Measurements from ENCODE around the gene KCNJ2. TPM values are rescaled to one million over a fixed set of nuclear protein-coding genes. Genes with fewer than 3 reads are reported as not detected.

KCNJ2 gene
- total RNA-seq, 1 experiment from 2014 or later: 0.12 TPM

DNA sequence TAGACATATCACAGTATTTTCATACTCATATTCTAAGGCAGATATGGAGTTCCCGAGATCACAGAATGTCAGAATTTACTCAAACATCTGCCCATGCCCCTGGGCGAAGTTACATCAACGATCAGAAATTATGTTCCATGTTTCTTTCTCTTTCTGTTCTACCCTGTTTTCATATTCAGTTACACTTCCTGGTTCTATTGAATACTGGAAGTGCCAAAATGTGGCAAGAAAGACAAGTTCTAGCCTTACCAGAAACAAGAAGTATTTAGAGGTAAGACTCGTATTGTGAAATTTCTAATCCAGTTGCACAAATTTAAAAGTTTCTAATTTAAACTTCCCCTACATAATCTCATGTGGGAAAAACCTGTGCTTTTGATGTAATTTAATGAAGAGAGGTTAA, 36.1 kb downstream of the KCNJ2 start:
- DNase-seq (ENCODE audit: low spot score): no peak

DNA sequence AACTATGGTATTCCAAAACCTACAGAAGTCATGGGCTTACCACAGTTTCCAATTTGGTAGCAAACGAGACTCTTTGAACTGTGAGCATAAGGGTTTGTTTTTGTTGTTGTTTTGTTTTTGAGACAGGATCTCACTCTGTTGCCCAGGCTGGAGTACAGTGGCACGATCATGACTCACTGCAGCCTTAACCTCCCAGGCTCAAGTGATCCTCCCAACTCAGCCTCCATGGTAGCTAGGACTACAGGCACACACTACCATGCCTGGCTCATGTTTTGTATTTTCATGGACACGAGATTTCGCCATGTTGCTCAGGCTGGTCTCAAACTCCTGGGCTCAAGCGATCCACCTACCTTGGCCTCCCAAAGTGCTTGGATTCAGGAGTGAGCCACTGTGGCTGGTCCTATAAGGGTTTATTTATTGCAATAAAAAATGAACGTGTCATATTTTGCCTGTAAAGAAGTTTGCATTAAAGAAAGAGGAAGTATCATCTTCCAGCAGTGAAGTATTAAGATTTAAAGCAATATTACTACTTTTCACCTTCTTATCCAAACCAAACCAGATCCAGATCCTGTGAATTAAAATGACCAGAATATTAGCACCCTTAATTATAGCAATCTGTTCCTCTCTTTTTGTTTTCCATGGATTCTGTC, 37.2 kb downstream of the KCNJ2 start:
- no peak for DNase-seq (ENCODE audit: low spot score)

DNA sequence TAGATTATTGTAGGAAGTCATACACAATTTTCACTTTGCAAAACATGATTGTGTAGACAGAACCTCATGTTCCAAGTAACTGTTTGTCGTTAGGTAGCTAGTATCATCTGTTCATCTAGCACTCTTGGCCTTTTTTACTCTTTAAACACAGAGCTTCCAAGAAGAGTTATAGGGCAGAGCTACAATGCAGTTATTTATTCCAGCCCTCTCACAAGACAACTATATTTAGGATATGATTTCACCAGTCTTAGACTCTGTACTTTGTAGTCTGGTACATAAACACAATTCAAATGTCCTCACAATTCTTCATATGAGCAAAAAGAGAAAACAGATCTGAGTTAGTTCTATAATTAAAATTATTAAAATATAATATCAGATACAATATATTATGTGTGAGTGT, 37.9 kb downstream of the KCNJ2 start:
- no peak for DNase-seq (ENCODE audit: low spot score)

DNA sequence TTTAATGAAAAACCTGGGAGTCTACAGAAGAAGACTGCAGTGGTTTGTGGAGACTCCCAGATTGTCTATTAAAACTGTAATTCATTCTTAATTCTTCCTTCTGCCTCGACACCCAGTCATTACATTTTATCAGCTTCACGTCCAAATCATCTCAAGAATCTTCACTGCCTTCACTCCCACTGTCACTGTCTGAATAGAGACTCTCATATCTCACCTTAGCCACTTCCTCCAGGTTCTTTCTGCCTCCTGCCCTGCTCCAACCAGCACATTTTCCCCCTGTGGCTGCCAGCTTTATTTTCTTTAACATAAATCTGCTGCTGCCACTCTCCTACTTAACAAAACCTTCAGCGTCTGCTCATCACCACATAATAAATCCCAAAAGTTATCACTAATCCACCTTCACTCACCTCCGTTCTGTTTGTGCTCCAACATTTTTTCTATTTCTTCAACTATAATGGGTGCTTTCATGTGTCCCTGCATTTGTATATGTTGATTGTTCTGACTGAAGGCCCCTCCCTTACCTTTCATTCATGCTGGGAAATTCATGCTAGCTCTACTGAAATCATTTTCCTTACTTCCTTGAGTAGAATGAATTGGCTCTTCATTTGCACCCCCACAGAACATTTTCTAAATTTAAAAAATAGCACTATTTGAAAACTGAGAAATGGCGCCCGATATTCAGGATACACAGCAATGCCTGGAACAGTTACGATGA, 38.9 kb downstream of the KCNJ2 start:
- no peak for DNase-seq (ENCODE audit: low spot score)

DNA sequence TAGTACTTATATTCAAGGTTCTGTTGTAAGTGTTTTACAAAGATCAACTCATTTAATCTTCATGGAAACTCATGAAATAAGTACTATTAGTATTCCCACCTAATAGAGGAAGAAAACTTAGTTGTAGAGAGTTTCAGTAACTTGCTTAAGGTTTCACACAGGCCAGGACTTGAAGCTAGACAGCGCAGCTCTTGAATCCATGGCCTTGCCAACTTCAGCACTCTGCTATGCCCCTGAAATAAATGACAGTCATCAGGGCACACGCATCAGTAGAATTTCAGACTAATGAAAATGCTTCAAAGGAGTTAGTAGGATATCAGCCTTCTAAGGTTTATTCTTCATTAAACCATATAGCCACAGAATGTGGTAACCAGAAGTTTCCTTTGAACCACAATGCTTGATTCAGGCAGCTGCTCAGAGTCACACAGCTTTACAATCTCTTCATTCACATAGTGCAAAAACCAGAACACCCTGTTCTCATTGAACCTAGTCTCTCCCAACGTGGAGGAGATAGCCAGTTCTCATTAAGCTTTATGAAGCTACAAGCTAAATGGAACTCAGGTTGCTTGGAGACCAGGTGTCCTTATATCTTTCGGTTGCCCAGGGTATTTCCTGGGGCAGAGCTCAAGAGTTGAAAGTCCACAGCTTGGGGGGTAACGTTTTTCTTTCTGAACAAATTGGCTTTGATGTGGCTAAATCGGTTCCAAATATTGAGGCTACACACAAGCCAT, 39.7 kb downstream of the KCNJ2 start:
- DNase-seq (ENCODE audit: low spot score): no peak

DNA sequence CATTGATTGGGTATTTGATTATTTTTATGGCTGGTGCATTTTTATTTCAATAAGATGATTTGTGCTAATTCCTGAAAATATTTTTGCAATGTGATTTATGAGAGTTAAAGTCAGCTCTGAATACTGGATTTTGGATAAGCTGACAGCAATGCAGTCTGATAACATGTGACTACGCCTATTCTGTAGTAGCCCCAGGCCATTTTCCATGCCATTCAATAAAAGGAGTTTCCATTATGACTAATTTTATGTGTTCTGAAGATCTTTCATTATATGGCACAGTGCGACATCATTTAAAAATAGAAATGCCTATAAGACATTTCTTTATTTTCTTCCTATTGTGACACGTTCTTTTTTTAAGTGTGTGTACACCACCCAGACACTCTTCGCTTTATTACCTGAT, 46.3 kb downstream of the KCNJ2 start:
- no peak for DNase-seq (ENCODE audit: low spot score)

DNA sequence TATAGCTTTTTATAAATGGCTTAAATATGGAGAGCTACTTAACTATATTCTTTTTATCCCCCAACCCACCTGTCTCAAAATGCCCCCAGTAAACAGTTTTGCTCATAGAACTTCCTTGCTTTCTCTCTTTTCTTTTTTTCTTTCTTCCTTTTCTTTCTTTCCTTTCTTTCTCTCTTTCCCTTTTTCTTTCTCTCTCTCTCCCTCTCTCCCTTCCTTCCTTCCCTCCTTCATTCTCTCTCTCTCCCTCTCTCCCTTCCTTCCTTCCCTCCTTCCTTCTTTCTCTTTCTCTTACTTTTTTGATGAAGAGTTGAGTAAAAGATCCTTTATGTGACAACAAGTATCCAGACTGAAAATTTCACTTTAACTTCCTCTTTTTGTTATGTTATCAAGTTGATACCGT, 48.2 kb downstream of the KCNJ2 start:
- DNase-seq (ENCODE audit: low spot score): no peak

DNA sequence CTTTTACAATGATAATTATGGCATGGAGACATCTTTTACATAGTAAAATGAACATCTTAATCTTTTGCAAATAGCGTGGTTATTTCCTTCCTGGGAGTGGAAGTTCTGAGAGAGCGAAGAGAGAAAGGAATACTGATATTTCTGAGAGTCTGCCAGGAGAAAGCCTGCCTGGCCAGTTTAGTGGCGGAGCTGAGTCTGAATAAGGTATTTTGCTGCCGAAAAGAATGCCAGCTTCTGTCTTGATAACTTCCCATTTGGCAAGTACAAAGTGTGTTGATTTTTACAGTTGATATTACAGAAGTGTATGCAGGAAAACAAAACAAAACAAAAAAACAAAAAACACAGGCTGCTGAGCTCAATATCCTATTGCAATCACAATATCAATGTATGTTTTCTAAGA, 55.9 kb downstream of the KCNJ2 start:
- no peak for DNase-seq (ENCODE audit: low spot score)

Other genes starting within 250 kb of the KCNJ2 start
- gene KCNJ16, start 94.3 kb upstream of the KCNJ2 start, total RNA-seq (2014; rRNA removed; shearing (Covaris generic)): not detected in 2 replicates